HepG2 (cell line): ENCODE results near the gene NAT9. TPM values are rescaled to one million over a fixed set of nuclear protein-coding genes. Genes with fewer than 3 reads are reported as not detected.

Source experiments
- HDAC1 ChIP-seq: sonication (generic); formaldehyde crosslinking; IDR thresholded peaks from 2 replicates; pipeline ENCODE4 v1.5.1; 2020; ENCODE audit warnings: mild to moderate bottlenecking, missing genetic modification reagents
- IRF2 ChIP-seq: IDR thresholded peaks from 2 replicates; pipeline ENCODE4 v1.6.1; 2018; ENCODE audit warnings: missing genetic modification reagents, missing compliant biosample characterization
- KDM5B ChIP-seq: sonication (generic); formaldehyde crosslinking; IDR thresholded peaks from 2 replicates; pipeline ENCODE4 v1.4.0; 2020; ENCODE audit warnings: missing genetic modification reagents, mild to moderate bottlenecking, borderline replicate concordance
- MEF2D ChIP-seq: sonication (generic); formaldehyde crosslinking; IDR thresholded peaks from 2 replicates; pipeline ENCODE4 v1.5.1; 2020; ENCODE audit warnings: mild to moderate bottlenecking, missing genetic modification reagents
- MTF1 ChIP-seq: sonication (generic); formaldehyde crosslinking; IDR thresholded peaks from 2 replicates; pipeline ENCODE4 v1.5.0; 2020; ENCODE audit warnings: missing genetic modification reagents
- MXI1 ChIP-seq: IDR thresholded peaks from 3 replicates; pipeline ENCODE4 v1.6.1; 2012; ENCODE audit warnings: low read depth, low read length, inconsistent platforms, borderline replicate concordance
- NONO ChIP-seq, 2 experiments: fragments of 450-650 bp in 1 of 2; sonication (generic) in 1 of 2; formaldehyde crosslinking in 1 of 2; IDR thresholded peaks in 1 of 2; conservative IDR thresholded peaks in 1 of 2; 2 replicates each; pipeline versions ENCODE4 v1.6.1 to v1.8.0; 2017 to 2022; ENCODE audit warnings: mild to moderate bottlenecking in 1 of 2, missing genetic modification reagents in 1 of 2, moderate library complexity in 1 of 2
- PCBP1 ChIP-seq: fragments of 200-400 bp; formaldehyde crosslinking; IDR thresholded peaks from 2 replicates; pipeline ENCODE4 v1.6.1; 2017; ENCODE audit warnings: mild to moderate bottlenecking, low read depth, low read length, borderline replicate concordance
- PRDM15 ChIP-seq: sonication (generic); formaldehyde crosslinking; IDR thresholded peaks from 2 replicates; pipeline ENCODE4 v1.4.0; 2020; ENCODE audit warnings: missing genetic modification reagents
- SALL1 ChIP-seq: sonication (generic); formaldehyde crosslinking; IDR thresholded peaks from 2 replicates; pipeline ENCODE4 v1.8.0; 2022; ENCODE audit warnings: mild to moderate bottlenecking, missing genetic modification reagents
- ZNF331 ChIP-seq: sonication (generic); formaldehyde crosslinking; IDR thresholded peaks from 2 replicates; pipeline ENCODE4 v1.4.0; 2020; ENCODE audit warnings: missing genetic modification reagents
- ZNF607 ChIP-seq: sonication (generic); formaldehyde crosslinking; IDR thresholded peaks from 2 replicates; pipeline ENCODE4 v1.5.1; 2020; ENCODE audit warnings: missing genetic modification reagents, mild to moderate bottlenecking, borderline replicate concordance
- ZNF639 ChIP-seq: conservative IDR thresholded peaks from 2 replicates; pipeline ENCODE4 v1.6.1; 2018; ENCODE audit warnings: missing genetic modification reagents
- ZNF652 ChIP-seq: IDR thresholded peaks from 2 replicates; pipeline ENCODE4 v1.6.1; 2016; ENCODE audit warnings: low read depth, borderline replicate concordance
- ZNF674 ChIP-seq: sonication (generic); formaldehyde crosslinking; IDR thresholded peaks from 2 replicates; pipeline ENCODE4 v1.5.0; 2020; ENCODE audit warnings: low read depth, mild to moderate bottlenecking, missing genetic modification reagents
- ZNF850 ChIP-seq: sonication (generic); formaldehyde crosslinking; conservative IDR thresholded peaks from 2 replicates; pipeline ENCODE4 v1.9.0; 2021; ENCODE audit warnings: mild to moderate bottlenecking, missing genetic modification reagents
- ZNF878 ChIP-seq: sonication (generic); formaldehyde crosslinking; IDR thresholded peaks from 2 replicates; pipeline ENCODE4 v1.8.1; 2023; ENCODE audit warnings: mild to moderate bottlenecking, missing genetic modification reagents, moderate library complexity
- polyA plus RNA-seq, 8 experiments: library from polyadenylated mRNA; depleted of rRNA in 3 of 8; stranded (reverse) in 7 of 8; unstranded in 1 of 8; fragments of >200 nt; fragmentation: Illumina TruSeq in 4 of 8; extraction: Trizol in 4 of 8; gene quantifications; 2 replicates each; pipeline versions ENCODE4 v1.2.1 to v1.2.3, GENCODE V29; 2011 to 2016; ENCODE audit warnings: low read depth in 4 of 8, missing spikeins in 1 of 8, mixed read lengths in 1 of 8; ENCODE audit not compliant: insufficient read depth in 1 of 8
- total RNA-seq, 5 experiments: library from RNA; depleted of rRNA; stranded (reverse); fragments of >200 nt; fragmentation: Illumina TruSeq; extraction: Trizol; gene quantifications; 2 replicates each; pipeline ENCODE4 v1.2.3, GENCODE V29; 2016; ENCODE audit warnings: low read depth in 1 of 5
- TF ChIP-seq, protein P1 (sequence below): sonication (generic); formaldehyde crosslinking; IDR thresholded peaks from 2 replicates; pipeline ENCODE4 v1.8.1; 2023; ENCODE audit warnings: mild to moderate bottlenecking, missing genetic modification reagents, borderline replicate concordance
- TF ChIP-seq, protein P2 (sequence below): sonication (generic); formaldehyde crosslinking; IDR thresholded peaks from 2 replicates; pipeline ENCODE4 v1.5.0; 2020; ENCODE audit warnings: missing genetic modification reagents

Gene NAT9
- total and polyA plus RNA-seq, 2 of the 13 experiments (the other 11 are each of a cell fraction or from before 2014, with no cell fraction given), result 39.7 to 44.2 TPM

- TF ChIP-seq HDAC1 (no peak), MEF2D (CRISPR knock-in tag) (no peak), ZNF607 (no peak), ZNF639 (CRISPR knock-in tag) (no peak), IRF2 (CRISPR knock-in tag) (no peak), SALL1 (CRISPR knock-in tag) (no peak), ZNF652 (no peak), ZNF878 (CRISPR knock-in tag) (no peak), ZNF331 (CRISPR knock-in tag) (no peak), ZNF674 (CRISPR knock-in tag) (no peak), MTF1 (no peak), PRDM15 (CRISPR knock-in tag) (peak; percentile 71; the same call in 1 of the 2 replicates), PCBP1 (0 out of 2 replicates have a peak, but pooled peaks have one; percentile 40), KDM5B (CRISPR knock-in tag) (0 out of 2 replicates have a peak, but pooled peaks have one; percentile 20), NONO (IDR thresholded peaks at IDR 0.05) (no peak), NONO (CRISPR knock-in tag; conservative IDR thresholded peaks at IDR 0.05) (0 out of 2 replicates have a peak, but pooled peaks have one; percentile 52), MXI1 (no peak), ZNF850 (CRISPR knock-in tag) (no peak)
- TF ChIP-seq, protein P1, sequence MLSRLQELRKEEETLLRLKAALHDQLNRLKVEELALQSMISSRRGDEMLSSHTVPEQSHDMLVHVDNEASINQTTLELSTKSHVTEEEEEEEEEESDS (CRISPR knock-in tag), result no peak
- TF ChIP-seq, protein P2, sequence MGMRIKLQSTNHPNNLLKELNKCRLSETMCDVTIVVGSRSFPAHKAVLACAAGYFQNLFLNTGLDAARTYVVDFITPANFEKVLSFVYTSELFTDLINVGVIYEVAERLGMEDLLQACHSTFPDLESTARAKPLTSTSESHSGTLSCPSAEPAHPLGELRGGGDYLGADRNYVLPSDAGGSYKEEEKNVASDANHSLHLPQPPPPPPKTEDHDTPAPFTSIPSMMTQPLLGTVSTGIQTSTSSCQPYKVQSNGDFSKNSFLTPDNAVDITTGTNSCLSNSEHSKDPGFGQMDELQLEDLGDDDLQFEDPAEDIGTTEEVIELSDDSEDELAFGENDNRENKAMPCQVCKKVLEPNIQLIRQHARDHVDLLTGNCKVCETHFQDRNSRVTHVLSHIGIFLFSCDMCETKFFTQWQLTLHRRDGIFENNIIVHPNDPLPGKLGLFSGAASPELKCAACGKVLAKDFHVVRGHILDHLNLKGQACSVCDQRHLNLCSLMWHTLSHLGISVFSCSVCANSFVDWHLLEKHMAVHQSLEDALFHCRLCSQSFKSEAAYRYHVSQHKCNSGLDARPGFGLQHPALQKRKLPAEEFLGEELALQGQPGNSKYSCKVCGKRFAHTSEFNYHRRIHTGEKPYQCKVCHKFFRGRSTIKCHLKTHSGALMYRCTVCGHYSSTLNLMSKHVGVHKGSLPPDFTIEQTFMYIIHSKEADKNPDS (CRISPR knock-in tag), result no peak
Measured at GRCh38 chr17:74768069-74768762, 7.9 kb downstream of the NAT9 start (continued).
